ENCODE data around the gene EPB41. TPM values are rescaled to one million over a fixed set of nuclear protein-coding genes. Genes with fewer than 3 reads are reported as not detected.

EPB41 gene
- total and polyA plus RNA-seq, 12 donors, result 4.1 to 36.8 (median 23.0) TPM

- Histone ChIP-seq H3K27me3 (no peaks in the 10 kb centered on the region), H3K9me3 (no peaks in the 10 kb centered on the region), H3K4me3 (peak overlapping the region in 2 of 10 donors; percentile 2 to 30), H3K27ac (peak overlapping the region in 8 of 10 donors; percentile 0 to 81 (median 66)), H3K4me1 (peaks cover 0 to 46% (median 23%) of the 10 kb centered on the region in 9 donors), H3K36me3 (no peaks in the 10 kb centered on the region)
- WGBS, 2 donors, result 54 to 65% methylated on average over 3 of the region's 3 CpGs
- no peak for DNase-seq
- intact Hi-C loops (cut with DNase I), result no loop called here
- ATAC-seq, result no peak
- TF ChIP-seq CTCF (IDR thresholded peaks at IDR 0.05), result no peak
These were observed 12.9 kb downstream of the EPB41 start for GRCh38 chr1:28927266-28927647.

GRCh38 chr1:28927648-28928313 lies 13.4 kb downstream of the EPB41 start:
- intact Hi-C loops (cut with DNase I), result no loop called here
- whole genome bisulfite sequencing, 2 donors, result 17 to 52% methylated on average over 1 of the region's 1 CpG
- H3K9me3 ChIP-seq, result no peaks in the 10 kb centered on the region
- no peak for TF ChIP-seq CTCF (IDR thresholded peaks at IDR 0.05)
- H3K27ac ChIP-seq, result peak overlapping the region in 9 of 10 donors; percentile 0 to 81 (median 64)
- H3K36me3 ChIP-seq, result no peaks in the 10 kb centered on the region
- peak in 6 of 8 donors; percentile 27 to 86 (median 73) for ATAC-seq
- DNase-seq, result no peak
- H3K4me3 ChIP-seq, result peak overlapping the region in 2 of 10 donors; percentile 2 to 30
- peaks cover 0 to 46% (median 23%) of the 10 kb centered on the region in 9 donors for H3K4me1 ChIP-seq
- H3K27me3 ChIP-seq, result no peaks in the 10 kb centered on the region

GRCh38 chr1:28928314-28928941 lies 14.1 kb downstream of the EPB41 start:
- no peaks in the 10 kb centered on the region for H3K27me3 ChIP-seq
- intact Hi-C loops (cut with DNase I), result no loop called here
- H3K36me3 ChIP-seq, result no peaks in the 10 kb centered on the region
- peaks cover 0 to 49% (median 23%) of the 10 kb centered on the region in 9 donors for H3K4me1 ChIP-seq
- no peaks in the 10 kb centered on the region for H3K9me3 ChIP-seq
- DNase-seq (no peak), ATAC-seq (peak in 3 of 8 donors; percentile 24 to 45 (median 25))
- H3K27ac ChIP-seq, result peak overlapping the region in 9 of 10 donors; percentile 0 to 81 (median 64)
- TF ChIP-seq CTCF (IDR thresholded peaks at IDR 0.05), result no peak
- 61 to 74% methylated on average over 2 of the region's 2 CpGs for WGBS, 2 donors
- H3K4me3 ChIP-seq, result no peak overlapping the region

- no peaks in the 10 kb centered on the region for H3K9me3 ChIP-seq
- intact Hi-C loops (cut with DNase I), result no loop called here
- no peaks in the 10 kb centered on the region for H3K27me3 ChIP-seq
- no peak for DNase-seq
- WGBS, 2 donors, result 91 to 97% methylated on average over 2 of the region's 2 CpGs
- ATAC-seq, result no peak
- H3K4me3 ChIP-seq, result no peak overlapping the region
- TF ChIP-seq CTCF (IDR thresholded peaks at IDR 0.05), result no peak
- peaks cover 0 to 22% (median 4%) of the 10 kb centered on the region in 9 donors for H3K4me1 ChIP-seq
- no peaks in the 10 kb centered on the region for H3K36me3 ChIP-seq
- H3K27ac ChIP-seq, result no peak overlapping the region
These were observed 18.9 kb downstream of the EPB41 start for GRCh38 chr1:28933277-28933676.
